Non-pigmented ciliary epithelial cell (primary cell): Measurements from ENCODE around the gene MEF2B.
"Not testable (repeated sequence)": the region's sequence is repeated elsewhere in the genome, so short reads cannot be mapped to it uniquely, and the experiment has no call there.

Experiments used
- DNase-seq: peaks from one replicate; pipeline ENCODE4 v3.0.0-alpha.2; 2010; ENCODE audit warnings: low read depth

The MEF2B gene

DNA sequence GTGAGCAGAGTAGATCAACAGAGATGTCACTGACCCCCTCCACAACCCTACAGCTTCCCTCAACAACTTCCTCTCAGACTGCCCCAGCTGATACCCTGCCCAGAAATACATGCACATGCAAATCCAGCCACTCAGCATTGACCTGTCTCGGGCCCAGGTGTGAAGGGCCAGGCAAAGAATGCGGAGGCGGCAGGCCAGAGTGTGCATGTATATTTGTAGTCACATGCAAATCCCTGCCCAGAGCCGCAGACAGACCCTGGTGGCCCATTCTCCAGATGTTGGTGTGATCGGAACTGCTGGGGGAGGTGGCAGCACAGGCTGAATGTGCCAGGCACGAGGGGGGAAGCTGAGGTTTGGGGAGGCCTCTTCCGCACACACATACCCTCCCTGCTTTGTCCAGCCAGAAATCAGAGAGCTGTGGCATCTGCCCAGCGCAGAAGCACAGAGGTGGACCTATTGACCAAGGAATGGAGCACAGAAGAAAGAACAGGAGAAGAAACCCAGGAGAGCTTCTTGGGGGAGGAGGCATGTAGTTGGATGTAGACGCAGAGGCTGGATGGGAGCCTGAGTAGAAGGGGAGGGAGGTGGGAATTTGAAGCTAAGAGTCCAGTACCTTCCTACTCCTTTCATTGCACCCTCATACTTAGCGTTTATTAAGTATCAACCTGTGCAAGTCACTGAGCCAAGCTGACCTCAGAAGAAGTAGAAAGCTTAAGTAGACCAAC is 14.4 kb downstream of the MEF2B start:
- DNase-seq = no peak

DNA sequence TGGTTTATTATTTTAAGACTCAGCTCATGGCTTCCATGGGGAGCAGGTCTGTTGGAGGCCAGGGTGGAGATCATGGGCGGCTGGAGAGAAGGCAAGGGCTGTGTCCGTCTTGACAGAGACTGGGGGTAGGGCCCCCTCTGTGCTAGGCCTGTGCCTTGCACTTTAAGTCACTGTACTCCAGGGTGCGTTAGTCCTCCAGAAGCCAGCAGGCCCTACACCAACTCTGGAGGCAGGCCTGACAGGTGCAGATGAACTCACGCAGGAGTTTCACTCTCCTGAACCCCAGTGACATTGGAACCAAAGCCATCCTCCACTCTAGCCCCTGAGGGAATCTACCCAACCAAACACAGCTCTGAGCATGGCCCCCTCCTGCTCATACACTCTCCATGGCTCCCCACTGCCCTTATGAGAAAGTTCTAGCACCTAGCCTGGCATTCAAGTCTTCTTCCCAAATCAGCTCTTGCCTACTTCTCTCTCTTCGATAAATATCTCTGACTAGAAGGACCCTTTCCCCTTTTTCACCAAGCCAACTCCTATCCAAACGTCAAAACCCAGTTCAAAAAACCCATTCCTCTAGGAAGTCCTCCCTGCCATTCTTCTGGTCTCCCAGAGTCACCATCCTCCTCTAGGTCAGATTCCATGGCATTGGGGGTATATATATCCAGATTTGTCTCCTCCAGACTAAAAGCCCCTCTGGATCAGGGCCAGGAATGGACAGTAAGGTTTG is 15.1 kb downstream of the MEF2B start:
- DNase-seq = no peak

DNA sequence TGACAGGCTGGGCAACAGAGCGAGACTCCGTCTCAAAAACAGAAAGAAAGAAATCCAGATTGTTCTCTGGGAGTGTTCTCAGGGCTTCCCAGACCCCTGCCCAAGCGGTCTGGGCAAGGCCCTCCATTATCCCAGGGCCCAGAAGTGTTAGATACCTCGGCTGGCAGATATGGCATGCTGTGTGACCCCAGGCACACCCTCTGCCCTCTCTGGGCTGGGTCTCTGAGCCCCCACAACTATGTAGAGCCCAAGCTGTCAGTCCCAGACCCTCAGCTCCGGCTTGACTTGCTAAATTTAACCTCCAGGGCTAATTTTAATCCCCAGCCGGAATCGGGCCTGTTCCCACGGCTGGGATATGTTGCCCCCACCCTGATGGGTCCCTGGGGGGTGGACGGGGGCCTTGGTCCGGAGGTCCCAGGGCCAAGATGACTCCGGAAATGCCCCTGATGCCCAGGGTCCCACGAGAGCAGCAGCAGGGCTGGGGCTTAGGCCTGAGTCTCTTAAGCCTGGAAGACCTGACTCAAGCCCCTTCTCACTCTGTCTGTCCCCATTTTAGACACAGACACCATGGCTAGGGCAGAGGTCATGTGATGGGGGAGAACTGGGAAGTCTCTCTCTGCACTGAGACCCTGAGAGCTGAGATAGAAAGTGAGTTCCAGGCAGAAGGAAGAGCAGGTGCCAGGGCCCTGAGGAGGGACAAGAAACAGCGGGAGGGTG is 17.2 kb downstream of the MEF2B start:
- DNase-seq = no peak

- DNase-seq = no peak
Measured at GRCh38 chr19:19151418-19151817, 18.6 kb downstream of the MEF2B start.

DNA sequence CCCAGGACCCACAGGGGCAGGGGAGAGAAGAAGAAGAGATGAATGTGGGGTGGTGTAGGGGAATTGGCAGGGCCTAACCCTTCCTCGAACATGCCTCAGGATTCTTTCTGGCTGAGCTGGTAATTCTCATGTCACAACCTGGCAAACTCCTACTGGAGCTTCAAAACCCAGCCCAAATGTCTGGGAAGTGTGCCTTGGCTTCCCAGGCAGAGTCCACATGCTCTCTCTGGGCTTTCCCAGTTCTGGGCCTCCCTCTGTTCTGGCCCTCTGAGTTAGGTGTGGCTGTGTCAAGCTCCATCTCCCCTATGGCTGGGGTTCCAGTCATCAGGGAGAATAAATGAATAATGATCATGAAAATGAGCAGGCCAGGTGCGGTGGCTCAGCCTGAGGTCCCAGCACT is 20.6 kb downstream of the MEF2B start:
- DNase-seq = no peak

DNA sequence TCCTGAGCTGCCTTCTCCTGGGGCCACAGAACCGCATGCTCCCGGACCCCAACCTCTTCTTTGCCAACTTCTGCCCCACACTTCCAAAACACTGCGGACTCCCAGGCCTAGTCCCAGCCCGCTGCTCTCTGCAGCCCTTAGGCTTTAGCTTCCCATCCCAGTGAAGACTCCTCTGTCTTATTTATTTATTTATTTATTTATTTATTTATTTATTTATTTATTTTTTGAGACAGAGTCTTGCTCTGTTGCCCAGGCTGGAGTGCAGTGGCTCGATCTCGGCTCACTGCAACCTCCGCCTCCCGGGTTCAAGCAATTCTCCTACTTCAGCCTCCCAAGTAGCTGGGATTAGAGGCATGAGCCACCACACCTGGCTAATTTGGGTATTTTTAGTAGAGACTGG is 21.6 kb downstream of the MEF2B start:
- DNase-seq = not testable (repeated sequence)

- no peak for DNase-seq
Measured at GRCh38 chr19:19147344-19147743, 22.7 kb downstream of the MEF2B start.

GRCh38 chr19:19146865-19147264 is 23.2 kb downstream of the MEF2B start:
- DNase-seq = no peak

- DNase-seq = peak; percentile 11
Measured at GRCh38 chr19:19145684-19146608, 24.1 kb downstream of the MEF2B start.

DNA sequence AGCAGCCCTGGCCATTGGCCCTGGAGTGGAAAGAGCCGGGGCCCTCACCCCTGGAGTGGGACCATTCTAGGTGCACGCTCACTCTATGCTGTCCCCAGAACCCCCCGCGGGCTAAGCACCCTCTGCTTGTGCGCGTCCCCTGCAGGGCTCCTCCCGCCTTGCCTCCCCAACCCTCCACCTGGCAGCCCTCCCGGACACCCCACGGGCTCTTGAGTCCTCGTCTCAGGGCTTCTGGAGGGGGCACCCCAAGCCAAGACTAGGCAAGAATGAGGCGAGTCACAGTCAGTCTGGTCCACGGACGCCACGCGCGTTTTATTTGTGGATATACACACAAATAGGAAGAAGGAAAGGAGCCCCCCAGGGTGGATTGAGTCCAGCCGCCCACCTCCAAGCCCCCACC is 24.8 kb downstream of the MEF2B start:
- DNase-seq = no peak

- no peak for DNase-seq
Measured at GRCh38 chr19:19142347-19142746, 27.7 kb downstream of the MEF2B start.

- no peak for DNase-seq
Measured at GRCh38 chr19:19140476-19140875, 29.6 kb downstream of the MEF2B start.

DNA sequence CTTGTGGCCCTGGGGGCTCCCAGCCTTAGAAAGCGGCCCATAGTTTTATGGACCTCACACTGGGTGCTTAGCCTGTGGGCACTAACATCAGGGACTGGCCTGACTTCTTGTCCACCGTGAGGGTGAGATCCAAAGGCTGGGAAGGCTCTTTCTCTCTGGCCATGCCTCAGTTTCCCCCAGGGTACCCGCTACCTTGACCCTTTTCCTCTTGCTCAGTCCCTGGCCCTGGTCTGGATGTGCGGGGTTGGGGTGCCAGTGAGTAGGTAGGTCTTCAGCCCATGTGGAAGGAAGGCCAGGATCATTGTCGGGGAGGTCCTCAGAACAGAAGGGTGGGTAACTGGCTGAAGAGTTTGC is 30.2 kb downstream of the MEF2B start:
- DNase-seq = no peak

DNA sequence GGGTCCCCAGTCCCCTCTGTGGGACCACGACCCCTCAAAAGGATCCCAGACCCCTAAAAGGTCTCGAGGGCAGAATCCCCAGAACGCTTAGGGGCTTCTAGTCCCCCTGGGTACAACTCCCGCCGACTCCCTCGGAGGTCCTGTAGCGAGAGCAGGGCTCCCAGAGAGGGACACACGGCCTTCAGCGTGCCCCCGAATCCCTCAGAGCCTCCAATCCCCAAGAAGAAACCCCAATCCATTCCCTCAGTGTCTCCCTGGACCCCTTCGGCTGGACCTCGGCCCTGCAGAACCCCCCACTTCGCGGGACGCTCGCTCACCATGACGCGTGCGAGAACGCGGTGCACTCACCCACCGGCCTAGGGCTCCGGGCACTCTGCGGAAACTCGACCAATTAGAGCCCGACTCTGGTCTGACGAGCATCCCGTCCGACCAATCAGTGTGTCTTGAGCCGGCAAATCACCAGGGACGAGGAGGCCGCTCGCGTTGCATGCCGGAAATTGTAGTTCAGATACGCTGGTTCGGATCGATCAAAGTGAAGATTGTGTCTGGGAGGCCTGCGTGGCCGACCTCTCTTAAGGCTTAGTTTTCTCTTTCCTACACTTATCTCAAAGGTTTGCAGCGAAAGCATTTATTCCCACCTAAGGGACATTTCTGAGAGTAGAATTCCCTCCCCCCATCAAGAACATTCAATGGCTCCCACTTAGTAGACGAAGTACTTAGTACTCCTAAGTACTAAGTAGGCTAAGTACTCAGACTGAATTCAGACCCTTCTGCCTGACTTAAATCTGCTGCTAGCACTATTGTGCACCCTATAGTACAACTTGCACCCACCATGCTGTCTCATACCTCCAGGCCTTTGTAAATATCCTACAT is 31.7 kb downstream of the MEF2B start, which contains the start of gene TMEM161A:
TMEM161A (minus strand) TSS at position 370 of the 873 bp plus-strand sequence; CDS start at position 320, 50 bp downstream.
- DNase-seq = peak; percentile 98

GRCh38 chr19:19137556-19138108 is 32.4 kb downstream of the MEF2B start:
- no peak for DNase-seq

GRCh38 chr19:19135713-19136112 is 34.4 kb downstream of the MEF2B start:
- DNase-seq = not testable (repeated sequence)

DNA sequence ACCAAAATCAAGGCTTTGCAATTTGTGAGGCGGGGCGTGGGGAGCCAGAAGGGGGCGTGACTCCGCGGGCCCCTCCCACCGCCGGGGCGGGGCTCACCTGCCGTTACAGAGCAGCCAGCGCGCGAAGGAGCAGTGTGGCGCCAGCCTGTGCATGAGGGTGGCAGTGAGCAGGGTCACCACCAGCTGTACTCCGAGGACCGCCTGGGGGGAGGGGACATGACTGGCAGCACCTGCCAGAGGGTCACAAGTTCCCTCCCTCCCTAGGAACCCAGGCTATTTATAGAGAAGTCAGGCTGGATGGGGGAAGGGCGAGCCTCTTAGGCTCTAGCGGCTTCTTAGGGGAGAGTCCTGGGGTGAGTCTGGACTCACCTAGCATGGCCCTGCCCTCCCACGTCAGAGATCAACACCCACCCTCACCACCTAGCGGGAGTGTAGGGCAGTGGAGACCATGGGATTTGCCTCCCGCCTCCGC is 35.3 kb downstream of the MEF2B start:
- no peak for DNase-seq

DNA sequence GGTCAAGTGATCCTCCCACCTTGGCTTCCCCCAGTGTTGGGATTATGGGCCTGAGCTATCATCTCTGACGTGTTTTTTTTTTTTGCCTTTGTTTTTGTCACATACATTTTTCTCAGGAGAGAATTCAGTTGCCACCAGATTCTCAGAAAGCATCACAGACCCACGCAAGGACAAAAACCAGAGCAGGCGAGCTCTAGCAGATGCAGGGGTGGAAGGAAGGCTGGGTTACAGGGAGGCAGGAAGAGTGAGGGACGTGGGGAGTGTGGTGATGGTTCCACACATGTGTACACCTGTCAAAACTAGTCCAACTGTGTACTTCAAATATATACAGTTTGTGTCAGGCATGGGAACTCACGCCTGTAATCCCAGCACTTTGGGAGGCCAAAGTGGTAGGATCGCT is 36.1 kb downstream of the MEF2B start:
- no peak for DNase-seq

- no peak for DNase-seq
Measured at GRCh38 chr19:19132912-19133311, 37.2 kb downstream of the MEF2B start.

- no peak for DNase-seq
Measured at GRCh38 chr19:19131989-19132388, 38.1 kb downstream of the MEF2B start.
